ENCODE data around the gene GJD4. TPM values are rescaled to one million over a fixed set of nuclear protein-coding genes. Genes with fewer than 3 reads are reported as not detected.

The GJD4 gene
- polyA plus RNA-seq, 6 donors from 2014 or later: not detected

- no peak for ATAC-seq (ENCODE audit: low read depth in 2 of 2)
- Mint-ChIP-seq H3K27me3 (peaks cover 14 to 29% (median 22%) of the 10 kb centered on the region in 3 donors), H3K36me3 (no peaks in the 10 kb centered on the region), H3K9me3 (peaks cover 0 to 5% (median 2%) of the 10 kb centered on the region in 7 donors), H3K4me1 (peaks cover 0 to 2% (median 0%) of the 10 kb centered on the region in 3 donors), H3K4me3 (no peak overlapping the region), H3K27ac (peak overlapping the region in 2 of 6 donors; percentile 56 to 81)
- no peak for DNase-seq
Measured at GRCh38 chr10:35584946-35585345, 20.2 kb upstream of the GJD4 start.

GRCh38 chr10:35585356-35585755, 19.8 kb upstream of the GJD4 start:
- H3K27ac Mint-ChIP-seq: peak overlapping the region in 1 of 6 donors; percentile 56

DNA sequence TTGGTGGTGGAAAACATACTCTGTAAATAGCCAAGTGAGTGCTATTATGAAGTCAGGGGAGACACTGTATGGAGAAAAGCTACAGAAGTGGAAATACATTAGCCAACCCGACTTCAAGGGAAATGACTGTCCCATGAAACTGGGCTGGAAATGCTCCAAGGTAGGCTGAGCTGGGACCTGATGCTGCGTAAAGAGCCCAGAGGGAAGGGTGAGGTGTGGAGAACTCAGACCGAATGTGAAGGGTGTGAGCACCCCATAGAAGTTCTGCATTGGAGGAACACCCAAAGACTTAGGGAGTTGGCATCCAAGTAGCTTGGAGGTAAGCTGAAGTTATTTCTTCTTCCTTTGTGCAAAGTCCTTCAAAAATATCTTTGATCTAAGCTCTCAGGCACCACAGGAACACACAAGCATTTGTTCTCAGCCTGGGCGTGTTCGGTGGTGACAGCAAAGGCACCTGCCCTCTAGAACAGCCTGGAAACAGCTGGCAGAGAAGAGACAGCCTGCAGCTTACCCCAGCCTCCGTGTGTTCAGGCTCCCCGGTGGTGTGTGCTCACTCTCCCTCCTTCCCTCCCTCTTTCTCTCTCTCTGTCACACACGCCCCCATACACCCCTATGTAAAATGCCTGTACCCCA, 19.1 kb upstream of the GJD4 start:
- peaks cover 5 to 6% of the 10 kb centered on the region in 2 donors for H3K36me3 Mint-ChIP-seq
- no peak for DNase-seq
- peaks cover 14 to 34% (median 22%) of the 10 kb centered on the region in 3 donors for H3K27me3 Mint-ChIP-seq
- H3K4me1 Mint-ChIP-seq: peaks cover 0 to 2% (median 0%) of the 10 kb centered on the region in 3 donors
- no peak for ATAC-seq (ENCODE audit: low read depth in 2 of 2)
- no peak overlapping the region for H3K27ac Mint-ChIP-seq
- peaks cover 4 to 12% (median 7%) of the 10 kb centered on the region in 7 donors for H3K9me3 Mint-ChIP-seq
- no peak overlapping the region for H3K4me3 Mint-ChIP-seq

More at GRCh38 chr10:35585356-35585755, 19.8 kb upstream of the GJD4 start:
- H3K9me3 Mint-ChIP-seq: peaks cover 0 to 6% (median 2%) of the 10 kb centered on the region in 7 donors
- H3K4me3 Mint-ChIP-seq: no peak overlapping the region
- DNase-seq (no peak), ATAC-seq (ENCODE audit: low read depth in 2 of 2) (no peak)
- no peaks in the 10 kb centered on the region for H3K36me3 Mint-ChIP-seq
- peaks cover 0 to 2% (median 0%) of the 10 kb centered on the region in 3 donors for H3K4me1 Mint-ChIP-seq
- peaks cover 14 to 29% (median 22%) of the 10 kb centered on the region in 3 donors for H3K27me3 Mint-ChIP-seq

DNA sequence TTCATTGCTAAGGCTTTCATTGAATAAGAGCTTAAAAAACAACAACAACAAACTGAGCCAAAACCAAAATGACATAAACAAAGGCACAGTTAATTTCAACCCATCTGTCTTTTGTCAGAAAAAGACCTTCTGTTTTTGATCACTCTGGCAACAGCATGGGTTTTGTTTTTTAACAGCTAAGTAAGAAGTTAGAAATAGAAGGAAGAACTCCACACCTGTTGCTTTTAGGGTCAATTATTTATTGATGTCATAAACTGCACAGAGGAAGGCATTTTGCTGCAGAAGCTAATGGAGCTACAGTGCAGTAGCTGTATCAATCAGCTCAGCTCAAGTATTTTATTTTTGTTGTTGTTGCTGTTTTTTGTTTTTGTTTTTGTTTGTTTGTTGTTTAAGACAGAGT, 16.3 kb upstream of the GJD4 start:
- peaks cover 14 to 42% (median 31%) of the 10 kb centered on the region in 3 donors for H3K27me3 Mint-ChIP-seq
- no peak overlapping the region for H3K27ac Mint-ChIP-seq
- DNase-seq (no peak), ATAC-seq (ENCODE audit: low read depth in 2 of 2) (no peak)
- peaks cover 5 to 17% of the 10 kb centered on the region in 2 donors for H3K36me3 Mint-ChIP-seq
- peaks cover 5 to 36% (median 25%) of the 10 kb centered on the region in 7 donors for H3K9me3 Mint-ChIP-seq
- H3K4me3 Mint-ChIP-seq: no peak overlapping the region
- H3K4me1 Mint-ChIP-seq: peaks cover 0 to 5% (median 0%) of the 10 kb centered on the region in 3 donors

GRCh38 chr10:35592441-35592840, 12.7 kb upstream of the GJD4 start:
- DNase-seq: no peak
- Mint-ChIP-seq H3K27me3 (peaks cover 5 to 30% (median 27%) of the 10 kb centered on the region in 3 donors), H3K4me1 (peaks cover 0 to 4% (median 0%) of the 10 kb centered on the region in 3 donors), H3K27ac (no peak overlapping the region), H3K36me3 (peaks cover 5 to 17% of the 10 kb centered on the region in 2 donors), H3K9me3 (peaks cover 9 to 36% (median 25%) of the 10 kb centered on the region in 7 donors), H3K4me3 (no peak overlapping the region)
- no peak for ATAC-seq (ENCODE audit: low read depth in 2 of 2)

- peaks cover 8 to 30% (median 21%) of the 10 kb centered on the region in 3 donors for H3K27me3 Mint-ChIP-seq
- H3K36me3 Mint-ChIP-seq: peaks cover 5 to 17% of the 10 kb centered on the region in 2 donors
- peak overlapping the region in 1 of 6 donors; percentile 66 for H3K27ac Mint-ChIP-seq
- peaks cover 9 to 35% (median 24%) of the 10 kb centered on the region in 7 donors for H3K9me3 Mint-ChIP-seq
- DNase-seq (no peak), ATAC-seq (ENCODE audit: low read depth in 2 of 2) (no peak)
- no peak overlapping the region for H3K4me3 Mint-ChIP-seq
- H3K4me1 Mint-ChIP-seq: peaks cover 0 to 4% (median 0%) of the 10 kb centered on the region in 3 donors
Measured at GRCh38 chr10:35594115-35595079, 10.7 kb upstream of the GJD4 start.

- Mint-ChIP-seq H3K27ac (peak overlapping the region in 1 of 6 donors; percentile 66), H3K36me3 (peaks cover 5 to 17% of the 10 kb centered on the region in 2 donors), H3K4me1 (peaks cover 0 to 4% (median 0%) of the 10 kb centered on the region in 3 donors), H3K27me3 (peaks cover 9 to 36% (median 28%) of the 10 kb centered on the region in 3 donors), H3K4me3 (no peak overlapping the region), H3K9me3 (peaks cover 9 to 34% (median 25%) of the 10 kb centered on the region in 7 donors)
- ATAC-seq (ENCODE audit: low read depth in 2 of 2) (no peak), DNase-seq (no peak)
Measured at GRCh38 chr10:35595106-35595505, 10.0 kb upstream of the GJD4 start.

GRCh38 chr10:35598379-35598778, 6.8 kb upstream of the GJD4 start:
- ATAC-seq (ENCODE audit: low read depth in 2 of 2) (no peak), DNase-seq (no peak)
- H3K36me3 Mint-ChIP-seq: peaks cover 5 to 9% of the 10 kb centered on the region in 2 donors
- H3K4me3 Mint-ChIP-seq: no peak overlapping the region
- no peak overlapping the region for H3K27ac Mint-ChIP-seq
- peaks cover 31 to 46% (median 46%) of the 10 kb centered on the region in 3 donors for H3K27me3 Mint-ChIP-seq
- peaks cover 4 to 24% (median 15%) of the 10 kb centered on the region in 7 donors for H3K9me3 Mint-ChIP-seq
- peaks cover 0 to 6% (median 1%) of the 10 kb centered on the region in 3 donors for H3K4me1 Mint-ChIP-seq

DNA sequence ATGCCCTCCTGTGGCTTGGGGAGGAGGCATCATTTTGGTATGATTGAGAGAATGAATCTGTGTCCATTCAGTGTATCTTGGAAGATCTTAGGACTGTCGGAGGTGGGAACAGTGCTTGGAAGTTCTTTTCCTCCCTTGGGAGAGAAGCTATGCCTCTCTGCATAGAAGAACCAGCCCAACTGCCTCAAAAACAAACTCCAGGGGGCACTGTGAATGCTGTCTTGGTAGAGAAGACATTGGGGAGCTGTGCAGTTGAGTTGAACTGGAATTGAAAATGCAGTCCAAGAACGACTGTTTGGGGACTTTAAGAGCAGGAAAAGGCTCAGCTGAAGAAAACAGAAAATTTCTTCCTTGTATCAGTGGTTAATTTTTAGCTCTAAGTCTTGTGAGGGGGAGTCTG, 4.9 kb upstream of the GJD4 start:
- peaks cover 5 to 9% of the 10 kb centered on the region in 2 donors for H3K36me3 Mint-ChIP-seq

DNA sequence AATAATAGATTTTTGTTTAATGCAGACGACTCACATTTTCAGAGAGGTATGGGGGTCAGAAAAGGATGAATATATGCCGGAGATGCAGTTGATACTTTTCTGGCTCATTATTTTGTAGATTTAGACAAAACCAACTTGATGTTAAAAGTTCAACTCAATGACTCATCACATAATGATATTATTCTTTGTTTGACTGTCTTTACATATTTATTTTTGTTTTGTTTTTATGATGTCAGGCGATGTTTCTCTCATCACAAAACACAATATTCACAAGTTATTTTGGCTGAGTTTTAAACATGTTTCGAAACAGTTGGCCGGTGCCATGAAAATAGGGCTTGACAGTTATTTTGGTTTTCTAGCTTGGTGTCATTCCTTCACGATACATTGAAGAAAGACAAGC, 1.3 kb downstream of the GJD4 start:
- peak overlapping the region in 1 of 8 donors; percentile 5 for H3K4me3 Mint-ChIP-seq

More for the DNA sequence above, 4.9 kb upstream of the GJD4 start:
- H3K27ac Mint-ChIP-seq: no peak overlapping the region
- peaks cover 4 to 23% (median 12%) of the 10 kb centered on the region in 7 donors for H3K9me3 Mint-ChIP-seq
- H3K27me3 Mint-ChIP-seq: peaks cover 44 to 62% (median 55%) of the 10 kb centered on the region in 3 donors
- DNase-seq (no peak), ATAC-seq (ENCODE audit: low read depth in 2 of 2) (no peak)
- H3K4me1 Mint-ChIP-seq: peaks cover 0 to 6% (median 4%) of the 10 kb centered on the region in 3 donors
- H3K4me3 Mint-ChIP-seq: no peak overlapping the region

DNA sequence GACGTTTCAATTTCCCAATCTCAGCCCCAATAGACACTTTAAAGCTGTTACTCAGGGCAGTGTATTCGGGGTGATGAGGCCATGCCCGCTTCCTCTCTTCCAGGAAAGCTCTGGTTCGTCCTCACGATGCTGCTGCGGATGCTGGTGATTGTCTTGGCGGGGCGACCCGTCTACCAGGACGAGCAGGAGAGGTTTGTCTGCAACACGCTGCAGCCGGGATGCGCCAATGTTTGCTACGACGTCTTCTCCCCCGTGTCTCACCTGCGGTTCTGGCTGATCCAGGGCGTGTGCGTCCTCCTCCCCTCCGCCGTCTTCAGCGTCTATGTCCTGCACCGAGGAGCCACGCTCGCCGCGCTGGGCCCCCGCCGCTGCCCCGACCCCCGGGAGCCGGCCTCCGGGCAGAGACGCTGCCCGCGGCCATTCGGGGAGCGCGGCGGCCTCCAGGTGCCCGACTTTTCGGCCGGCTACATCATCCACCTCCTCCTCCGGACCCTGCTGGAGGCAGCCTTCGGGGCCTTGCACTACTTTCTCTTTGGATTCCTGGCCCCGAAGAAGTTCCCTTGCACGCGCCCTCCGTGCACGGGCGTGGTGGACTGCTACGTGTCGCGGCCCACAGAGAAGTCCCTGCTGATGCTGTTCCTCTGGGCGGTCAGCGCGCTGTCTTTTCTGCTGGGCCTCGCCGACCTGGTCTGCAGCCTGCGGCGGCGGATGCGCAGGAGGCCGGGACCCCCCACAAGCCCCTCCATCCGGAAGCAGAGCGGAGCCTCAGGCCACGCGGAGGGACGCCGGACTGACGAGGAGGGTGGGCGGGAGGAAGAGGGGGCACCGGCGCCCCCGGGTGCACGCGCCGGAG, 2.6 kb downstream of the GJD4 start:
- peaks cover 50 to 68% (median 53%) of the 10 kb centered on the region in 3 donors for H3K27me3 Mint-ChIP-seq
- H3K27ac Mint-ChIP-seq: no peak overlapping the region
- H3K4me3 Mint-ChIP-seq: peak overlapping the region; percentile 49 to 85 (median 82)

More for the DNA sequence above, 1.3 kb downstream of the GJD4 start:
- Mint-ChIP-seq H3K27ac (no peak overlapping the region), H3K4me1 (peaks cover 8 to 12% (median 10%) of the 10 kb centered on the region in 3 donors), H3K27me3 (peaks cover 44 to 67% (median 48%) of the 10 kb centered on the region in 3 donors), H3K36me3 (peaks cover 2 to 17% of the 10 kb centered on the region in 2 donors), H3K9me3 (peaks cover 0 to 20% (median 12%) of the 10 kb centered on the region in 7 donors)
- DNase-seq (no peak), ATAC-seq (ENCODE audit: low read depth in 2 of 2) (no peak)

DNA sequence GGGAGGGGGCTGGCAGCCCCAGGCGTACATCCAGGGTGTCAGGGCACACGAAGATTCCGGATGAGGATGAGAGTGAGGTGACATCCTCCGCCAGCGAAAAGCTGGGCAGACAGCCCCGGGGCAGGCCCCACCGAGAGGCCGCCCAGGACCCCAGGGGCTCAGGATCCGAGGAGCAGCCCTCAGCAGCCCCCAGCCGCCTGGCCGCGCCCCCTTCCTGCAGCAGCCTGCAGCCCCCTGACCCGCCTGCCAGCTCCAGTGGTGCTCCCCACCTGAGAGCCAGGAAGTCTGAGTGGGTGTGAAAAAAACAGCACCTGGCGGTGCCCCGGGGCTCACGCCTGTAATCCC, 3.2 kb downstream of the GJD4 start:
- peaks cover 0 to 13% (median 10%) of the 10 kb centered on the region in 7 donors for H3K9me3 Mint-ChIP-seq
- peak overlapping the region in 2 of 8 donors; percentile 61 to 62 for H3K4me3 Mint-ChIP-seq
- peaks cover 0 to 14% of the 10 kb centered on the region in 2 donors for H3K36me3 Mint-ChIP-seq
- peaks cover 50 to 67% (median 53%) of the 10 kb centered on the region in 3 donors for H3K27me3 Mint-ChIP-seq
- DNase-seq: no peak
- no peak overlapping the region for H3K27ac Mint-ChIP-seq
- peaks cover 8 to 11% (median 9%) of the 10 kb centered on the region in 3 donors for H3K4me1 Mint-ChIP-seq
- no peak for ATAC-seq (ENCODE audit: low read depth in 2 of 2)

More for the DNA sequence above, 2.6 kb downstream of the GJD4 start:
- Mint-ChIP-seq H3K36me3 (peaks cover 0 to 14% of the 10 kb centered on the region in 2 donors), H3K4me1 (peaks cover 8 to 12% (median 10%) of the 10 kb centered on the region in 3 donors), H3K9me3 (peaks cover 0 to 13% (median 12%) of the 10 kb centered on the region in 7 donors)
- no peak for ATAC-seq (ENCODE audit: low read depth in 2 of 2)
- DNase-seq: no peak

Measured in naive B cell (primary cell).